NOMO-1 treated with dmso at 0.1 percent for 144 hours (cell line): Measurements from ENCODE around the gene MRPL9.
"Not testable (repeated sequence)": the region's sequence is repeated elsewhere in the genome, so short reads cannot be mapped to it uniquely, and the experiment has no call there.

ENCODE experiments used
- DNase-seq: peaks from one replicate; lab custom pipeline; 2025; ENCODE audit not compliant: unreplicated experiment; lab: John Stamatoyannopoulos, UW

Gene MRPL9

DNA sequence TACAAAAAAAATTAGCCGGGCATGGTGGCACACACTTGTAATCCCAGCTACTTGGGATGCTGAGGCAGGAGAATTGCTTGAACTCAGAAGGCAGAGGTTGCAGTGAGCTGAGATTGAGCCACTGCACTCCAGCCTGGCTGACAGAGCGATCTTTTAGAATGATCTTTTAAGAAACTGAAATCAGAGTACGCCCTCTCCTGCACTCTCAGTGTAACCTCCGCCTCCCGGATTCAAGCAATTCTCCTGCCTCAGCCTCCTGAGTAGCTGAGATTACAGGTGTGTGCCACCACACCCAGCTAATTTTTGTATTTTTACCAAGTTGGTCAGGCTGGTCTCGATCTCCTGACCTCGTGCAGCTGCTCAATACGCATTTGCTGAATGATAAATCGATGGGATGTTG is 29.3 kb downstream of the MRPL9 start:
- DNase-seq, result not testable (repeated sequence)

- no peak for DNase-seq
Observed at GRCh38 chr1:151733126-151733525, 30.2 kb downstream of the MRPL9 start.

GRCh38 chr1:151729966-151730291 is 33.4 kb downstream of the MRPL9 start:
- no peak for DNase-seq

- DNase-seq, result no peak
Observed at GRCh38 chr1:151729157-151729965, 33.9 kb downstream of the MRPL9 start.

- DNase-seq, result no peak
Observed at GRCh38 chr1:151728151-151729054, 34.9 kb downstream of the MRPL9 start.

- DNase-seq, result no peak
Observed at GRCh38 chr1:151723726-151724370, 39.4 kb downstream of the MRPL9 start.

- no peak for DNase-seq
Observed at GRCh38 chr1:151721788-151722510, 41.3 kb downstream of the MRPL9 start.

DNA sequence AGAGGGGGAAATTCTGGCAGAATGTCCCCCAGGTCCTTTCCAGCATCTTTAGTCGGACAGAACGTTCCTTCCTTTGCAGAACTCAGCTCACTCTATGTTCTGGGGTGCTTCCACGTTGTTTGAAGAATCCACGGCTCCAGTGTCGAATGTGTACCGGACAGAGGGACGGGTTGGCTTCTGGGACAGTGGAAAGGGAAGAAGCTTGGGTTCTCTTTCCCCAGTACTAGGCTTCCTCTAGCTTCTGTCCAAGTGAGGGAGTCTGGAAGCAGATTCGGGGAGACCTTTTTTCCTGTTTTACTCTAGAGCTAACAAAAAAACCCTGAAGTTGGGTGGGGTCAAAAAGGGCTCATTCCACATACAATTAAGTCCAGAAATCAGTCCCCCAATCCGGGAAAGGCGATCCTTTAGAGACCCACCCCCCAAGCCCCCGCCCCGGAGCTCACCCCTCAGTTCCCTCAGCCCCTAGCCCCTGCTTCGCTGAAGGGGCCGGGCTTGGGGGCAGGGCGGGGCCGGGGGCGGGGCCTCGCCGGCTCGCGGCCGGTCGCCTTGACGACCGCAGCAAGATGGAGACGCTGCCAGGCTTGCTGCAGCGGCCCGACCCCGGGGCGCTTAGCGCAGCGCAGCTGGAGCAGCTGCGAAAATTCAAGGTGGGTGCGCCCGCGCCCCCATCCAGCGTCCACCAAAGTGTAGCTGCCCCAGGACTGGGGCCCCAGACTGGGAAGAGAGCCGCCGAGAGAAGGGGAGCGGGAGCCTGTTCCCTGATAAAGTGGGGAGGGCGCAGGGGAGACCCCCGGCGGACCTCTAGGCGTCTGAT is 42.1 kb downstream of the MRPL9 start, which contains the start of gene RIIAD1:
TSS of gene RIIAD1 (plus strand) at position 549 of the 814 bp plus-strand sequence. CDS start at position 564, 15 bp downstream.
- DNase-seq, result no peak

DNA sequence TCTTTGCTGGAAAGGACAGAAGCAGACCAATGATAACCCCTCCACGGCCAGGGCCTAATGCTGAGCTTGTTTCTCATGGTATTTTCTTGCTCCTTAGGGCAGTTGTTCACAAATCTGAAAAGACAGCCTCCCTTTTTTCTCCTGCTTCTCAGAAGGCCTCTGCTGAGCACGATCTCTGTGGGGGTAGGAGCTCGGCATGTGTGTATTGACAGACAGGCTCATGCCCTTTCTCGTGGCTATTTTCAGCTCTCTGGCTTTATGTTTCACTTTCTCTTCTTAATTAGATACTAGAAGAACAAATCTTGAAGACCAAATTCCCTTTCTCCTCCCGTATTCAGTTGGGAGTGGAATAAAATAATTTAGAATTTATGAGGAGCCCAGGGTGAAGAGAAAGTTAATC is 42.7 kb downstream of the MRPL9 start:
- DNase-seq, result no peak

DNA sequence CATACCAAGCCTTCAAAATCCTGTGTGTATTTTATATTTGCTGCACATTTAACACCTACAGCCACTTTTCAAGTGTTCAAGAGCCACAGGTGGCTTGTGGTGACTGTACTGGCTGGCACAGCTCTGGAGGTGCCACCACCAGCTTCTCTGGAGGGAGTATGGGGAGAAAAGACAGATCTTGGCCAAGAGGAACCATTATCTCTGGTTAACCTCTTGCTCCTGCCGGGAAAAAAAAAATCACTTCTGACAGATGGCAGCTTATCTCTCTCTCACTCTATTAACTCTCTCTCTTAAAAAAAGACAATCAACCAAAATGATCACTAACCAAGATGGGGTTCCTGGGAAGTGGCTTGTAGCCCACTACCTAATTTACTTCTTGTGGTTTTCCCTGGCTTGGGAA is 43.2 kb downstream of the MRPL9 start:
- DNase-seq, result no peak

- DNase-seq, result no peak
Observed at GRCh38 chr1:151718666-151719065, 44.6 kb downstream of the MRPL9 start.

- no peak for DNase-seq
Observed at GRCh38 chr1:151718011-151718431, 45.3 kb downstream of the MRPL9 start.

GRCh38 chr1:151716771-151717631 is 46.3 kb downstream of the MRPL9 start, which contains the start of gene CELF3:
Gene CELF3, minus strand, starts transcription at chr1:151716803. Its CDS starts 783 bp downstream, at chr1:151716020.
- DNase-seq, result no peak

GRCh38 chr1:151716405-151716762 is 46.9 kb downstream of the MRPL9 start:
- no peak for DNase-seq

- no peak for DNase-seq
Observed at GRCh38 chr1:151715726-151716404, 47.4 kb downstream of the MRPL9 start.

DNA sequence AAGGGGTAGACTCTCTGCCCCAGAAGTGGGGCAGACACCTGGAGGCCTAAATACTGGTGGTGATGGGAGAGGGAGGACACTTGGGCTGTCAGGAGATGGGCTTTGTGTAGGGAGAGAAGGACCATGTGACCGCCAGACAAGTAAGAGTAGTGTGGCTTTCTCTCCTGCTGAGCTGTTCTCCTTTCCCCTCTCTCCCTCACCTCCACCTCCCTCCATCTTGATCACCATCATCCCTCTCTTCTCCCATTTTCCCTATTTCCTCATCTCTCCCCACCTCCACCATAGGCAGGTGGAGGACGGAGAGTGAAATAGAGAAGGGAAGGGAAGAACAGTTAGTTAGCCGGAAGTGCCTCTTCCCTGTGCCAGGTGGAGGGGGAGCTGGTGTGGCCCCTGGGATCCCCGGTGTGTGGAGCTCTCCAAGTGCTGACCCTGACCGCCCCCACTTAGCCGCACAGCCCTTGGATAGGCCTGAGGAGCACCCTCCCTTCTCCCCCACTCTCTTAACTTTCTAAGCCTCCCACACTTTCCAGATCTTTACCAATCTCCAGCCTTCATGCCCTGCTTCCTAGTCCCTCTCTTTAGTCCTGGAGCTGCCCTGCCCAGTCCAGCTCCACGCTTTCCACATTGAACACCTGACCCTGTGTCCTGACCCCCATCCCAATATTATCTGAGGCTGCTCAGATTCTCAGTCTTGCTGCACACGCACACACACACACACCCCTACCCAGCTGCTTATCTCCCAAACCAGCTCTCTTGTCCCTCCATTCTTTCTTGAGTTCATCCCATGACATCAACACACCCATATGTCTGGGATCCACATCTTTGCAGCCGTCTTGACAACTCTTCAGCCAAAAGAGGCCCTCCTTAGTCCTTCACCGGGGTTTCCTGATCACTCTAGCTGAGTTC is 48.2 kb downstream of the MRPL9 start:
- DNase-seq, result no peak

DNA sequence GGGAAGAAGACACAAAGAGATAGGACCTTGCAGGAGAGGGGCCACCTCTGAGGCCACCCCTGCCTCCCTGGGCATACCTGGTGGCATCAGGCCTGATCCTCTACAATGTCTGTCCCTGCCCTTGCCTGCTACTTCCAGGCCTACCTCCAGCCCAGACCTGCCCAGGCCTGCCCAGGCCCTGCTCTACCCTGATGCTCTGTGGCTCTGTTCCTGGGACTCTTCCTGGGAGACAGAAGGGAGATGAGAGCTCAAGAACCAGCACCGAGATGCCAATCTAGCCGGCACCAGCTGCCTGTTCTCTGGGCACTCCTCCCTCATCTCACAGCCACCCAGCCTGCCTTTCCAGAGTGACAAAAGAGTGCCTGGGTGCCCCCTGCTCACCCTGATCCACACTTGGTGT is 49.4 kb downstream of the MRPL9 start:
- DNase-seq, result no peak
